Measurements from ENCODE around the gene SP6. TPM values are rescaled to one million over a fixed set of nuclear protein-coding genes. Genes with fewer than 3 reads are reported as not detected.
A peak's percentile ranks its signal among the peaks of the same experiment; 100 is the strongest.

SP6 gene
- total RNA-seq, 1 experiment from 2014 or later, result 3.1 TPM

GRCh38 chr17:47851764-47852112 lies 775 bp upstream of the SP6 start:
- H3F3A ChIP-seq (ENCODE audit: low read length, unreplicated experiment), result no peaks in the 10 kb centered on the region
- BruUV-seq (replicated peaks), result no TSS peak
- intact Hi-C loops (cut with micrococcal nuclease), result loop anchor here (2.0 kb wide), 1 partner anchor 13 kb away; no protein-coding TSS in a partner anchor
- ChIA-PET POLR2A (ENCODE audit: unreplicated experiment) (no interaction called here), CTCF (interaction anchor here (1.7 kb wide), 1 partner anchor 38 kb away, joined by 16 read pairs; no protein-coding TSS in a partner anchor)
- ATAC-seq, result no peak
- H3K79me2 ChIP-seq (ENCODE audit: low read length), result peaks cover 22% of the 10 kb centered on the region
- H3K27me3 ChIP-seq (ENCODE audit: low read length), result peaks cover 13% of the 10 kb centered on the region
- no peaks in the 10 kb centered on the region for H3K9me3 ChIP-seq (ENCODE audit: low read length)
- H3K4me2 ChIP-seq (ENCODE audit: low read length), result no peak overlapping the region
- TF ChIP-seq CTCF (conservative IDR thresholded peaks at IDR 0.05; ENCODE audit: low read depth, low read length) (no peak), EZH2 (IDR thresholded peaks at IDR 0.05; ENCODE audit: low read length, unreplicated experiment) (no peak), EZH2phosphoT487 (IDR thresholded peaks at IDR 0.05; ENCODE audit: borderline replicate concordance, low read length) (no peak)
- peaks cover 16% of the 10 kb centered on the region for H3K4me1 ChIP-seq (ENCODE audit: insufficient read depth, low read length)
- no peak for DNase-seq
- H2AFZ ChIP-seq (ENCODE audit: low read length), result no peak overlapping the region
- no peak overlapping the region for H3K27ac ChIP-seq (ENCODE audit: low read length)
- H3K9ac ChIP-seq (ENCODE audit: low read length), result no peak overlapping the region
- H3K4me3 ChIP-seq (ENCODE audit: low read length), result no peak overlapping the region
- H3K9me2 ChIP-seq (replicated peaks; ENCODE audit: low read length), result no peaks in the 10 kb centered on the region
- H3K36me3 ChIP-seq (ENCODE audit: low read depth, low read length), result no peaks in the 10 kb centered on the region
- H4K20me1 ChIP-seq (ENCODE audit: low read length), result no peaks in the 10 kb centered on the region

- Histone ChIP-seq H3K27me3 (ENCODE audit: low read length) (peaks cover 13% of the 10 kb centered on the region), H3K4me3 (ENCODE audit: low read length) (peak overlapping the region; percentile 88), H2AFZ (ENCODE audit: low read length) (peak overlapping the region; percentile 95), H3K27ac (ENCODE audit: low read length) (no peak overlapping the region), H3K4me2 (ENCODE audit: low read length) (peak overlapping the region; percentile 98), H3K36me3 (ENCODE audit: low read depth, low read length) (no peaks in the 10 kb centered on the region), H3K4me1 (ENCODE audit: insufficient read depth, low read length) (peaks cover 16% of the 10 kb centered on the region), H4K20me1 (ENCODE audit: low read length) (no peaks in the 10 kb centered on the region), H3K9me2 (replicated peaks; ENCODE audit: low read length) (no peaks in the 10 kb centered on the region), H3K9me3 (ENCODE audit: low read length) (no peaks in the 10 kb centered on the region), H3K79me2 (ENCODE audit: low read length) (peaks cover 22% of the 10 kb centered on the region), H3K9ac (ENCODE audit: low read length) (peak overlapping the region; percentile 72), H3F3A (ENCODE audit: low read length, unreplicated experiment) (no peaks in the 10 kb centered on the region)
- ChIA-PET CTCF (interaction anchor here (0.5 to 1.7 kb wide), 6 partner anchors 9 to 167 kb away, joined by 3 to 16 read pairs (median 6); partner anchors contain the start of genes PNPO and SCRN2), POLR2A (ENCODE audit: unreplicated experiment) (no interaction called here)
- intact Hi-C loops (cut with micrococcal nuclease), result loop anchor here (2.0 kb wide), 1 partner anchor 14 kb away; no protein-coding TSS in a partner anchor
- no peak for TF ChIP-seq CTCF (conservative IDR thresholded peaks at IDR 0.05; ENCODE audit: low read depth, low read length)
- no peak for TF ChIP-seq EZH2phosphoT487 (IDR thresholded peaks at IDR 0.05; ENCODE audit: borderline replicate concordance, low read length)
- no peak for TF ChIP-seq EZH2 (IDR thresholded peaks at IDR 0.05; ENCODE audit: low read length, unreplicated experiment)
- ATAC-seq (peak; percentile 39), DNase-seq (peak; percentile 39)
- BruUV-seq (replicated peaks), result no TSS peak
Measured at GRCh38 chr17:47850373-47850691, 631 bp downstream of the SP6 start.

GRCh38 chr17:47848198-47848513 lies 2.8 kb downstream of the SP6 start:
- H3K27ac ChIP-seq (ENCODE audit: low read length), result no peak overlapping the region
- no TSS peak for BruUV-seq (replicated peaks)
- ChIA-PET CTCF (interaction anchor here (0.6 kb wide), 1 partner anchor 117 kb away, joined by 4 read pairs; no protein-coding TSS in a partner anchor), POLR2A (ENCODE audit: unreplicated experiment) (no interaction called here)
- H4K20me1 ChIP-seq (ENCODE audit: low read length), result no peaks in the 10 kb centered on the region
- no peaks in the 10 kb centered on the region for H3F3A ChIP-seq (ENCODE audit: low read length, unreplicated experiment)
- no peaks in the 10 kb centered on the region for H3K36me3 ChIP-seq (ENCODE audit: low read depth, low read length)
- no peaks in the 10 kb centered on the region for H3K9me3 ChIP-seq (ENCODE audit: low read length)
- intact Hi-C loops (cut with micrococcal nuclease), result no loop called here
- H3K4me2 ChIP-seq (ENCODE audit: low read length), result no peak overlapping the region
- no peak overlapping the region for H2AFZ ChIP-seq (ENCODE audit: low read length)
- H3K9me2 ChIP-seq (replicated peaks; ENCODE audit: low read length), result no peaks in the 10 kb centered on the region
- H3K4me1 ChIP-seq (ENCODE audit: insufficient read depth, low read length), result peaks cover 16% of the 10 kb centered on the region
- H3K4me3 ChIP-seq (ENCODE audit: low read length), result no peak overlapping the region
- peaks cover 22% of the 10 kb centered on the region for H3K79me2 ChIP-seq (ENCODE audit: low read length)
- TF ChIP-seq CTCF (conservative IDR thresholded peaks at IDR 0.05; ENCODE audit: low read depth, low read length), result no peak
- TF ChIP-seq EZH2phosphoT487 (IDR thresholded peaks at IDR 0.05; ENCODE audit: borderline replicate concordance, low read length), result no peak
- TF ChIP-seq EZH2 (IDR thresholded peaks at IDR 0.05; ENCODE audit: low read length, unreplicated experiment), result no peak
- no peaks in the 10 kb centered on the region for H3K27me3 ChIP-seq (ENCODE audit: low read length)
- ATAC-seq, result no peak
- no peak overlapping the region for H3K9ac ChIP-seq (ENCODE audit: low read length)
- DNase-seq, result no peak

Data from PC-3 (cell line).